Stimulated activated CD8-positive, alpha-beta memory T cell treated with anti-CD3 and anti-CD28 coated beads, Interleukin-12 subunit alpha, Interleukin-12 subunit beta, amount 100 ng/mL, for 24 hours (primary cell): Measurements from ENCODE around the gene CCDC8.
"Not testable (repeated sequence)": the region's sequence is repeated elsewhere in the genome, so short reads cannot be mapped to it uniquely, and the experiment has no call there.

ENCODE experiments used
- DNase-seq: peaks from one replicate; pipeline ENCODE4 v3.0.0-alpha.2; 2020; ENCODE audit errors: extremely low read depth

Gene CCDC8

GRCh38 chr19:46383171-46383815, 30.1 kb downstream of the CCDC8 start:
- no peak for DNase-seq

GRCh38 chr19:46381756-46382345, 31.5 kb downstream of the CCDC8 start:
- no peak for DNase-seq

GRCh38 chr19:46381346-46381745, 32.0 kb downstream of the CCDC8 start:
- no peak for DNase-seq

GRCh38 chr19:46380690-46381089, 32.7 kb downstream of the CCDC8 start:
- no peak for DNase-seq

GRCh38 chr19:46378268-46378667, 35.1 kb downstream of the CCDC8 start:
- no peak for DNase-seq

- no peak for DNase-seq
Observed at GRCh38 chr19:46376241-46377153, 36.9 kb downstream of the CCDC8 start.

GRCh38 chr19:46375476-46376067, 37.8 kb downstream of the CCDC8 start:
- DNase-seq = not testable (repeated sequence)

GRCh38 chr19:46374536-46375475, 38.6 kb downstream of the CCDC8 start:
- no peak for DNase-seq

- no peak for DNase-seq
Observed at GRCh38 chr19:46373491-46374359, 39.6 kb downstream of the CCDC8 start.

- no peak for DNase-seq
Observed at GRCh38 chr19:46372901-46373490, 40.4 kb downstream of the CCDC8 start.

- no peak for DNase-seq
Observed at GRCh38 chr19:46371371-46371901, 41.9 kb downstream of the CCDC8 start.

- no peak for DNase-seq
Observed at GRCh38 chr19:46369817-46370216, 43.5 kb downstream of the CCDC8 start.

GRCh38 chr19:46368116-46368515, 45.2 kb downstream of the CCDC8 start:
- no peak for DNase-seq

GRCh38 chr19:46367426-46367825, 45.9 kb downstream of the CCDC8 start:
- no peak for DNase-seq

- no peak for DNase-seq
Observed at GRCh38 chr19:46366620-46367292, 46.6 kb downstream of the CCDC8 start.

- DNase-seq = no peak
Observed at GRCh38 chr19:46365561-46365960, 47.8 kb downstream of the CCDC8 start.

GRCh38 chr19:46364359-46364758, 49.0 kb downstream of the CCDC8 start:
- no peak for DNase-seq

- no peak for DNase-seq
Observed at GRCh38 chr19:46361915-46362314, 51.4 kb downstream of the CCDC8 start.
